H1 (cell line): Measurements from ENCODE around the gene CYP51A1. TPM values are rescaled to one million over a fixed set of nuclear protein-coding genes. Genes with fewer than 3 reads are reported as not detected.
"Not testable (repeated sequence)": the region's sequence is repeated elsewhere in the genome, so short reads cannot be mapped to it uniquely, and the experiment has no call there.

Experiments
- CTCF ChIA-PET: fragments of 300-600 bp; sonication (Branson Sonifier 250); formaldehyde crosslinking; loops from one replicate; lab custom pipeline; 2021; ENCODE audit not compliant: partially characterized antibody; lab: Charles Lee
- POLR2A ChIA-PET: fragments of 300-600 bp; sonication (Branson Sonifier 250); formaldehyde crosslinking; loops from one replicate; lab custom pipeline; 2021; ENCODE audit warnings: inconsistent platforms; ENCODE audit not compliant: partially characterized antibody; lab: Charles Lee
- DNase-seq, 2 experiments: peaks; one replicate each; pipeline versions ENCODE4 v3.0.0 to v3.0.0-alpha.2; 2010 to 2022; ENCODE audit warnings: low spot score in 2 of 2, low read depth in 1 of 2, mixed read lengths in 1 of 2
- FAIRE-seq: peaks from 2 replicates; lab custom pipeline; 2011; peaks lifted over from hg19 to GRCh38; lab: Jason Lieb, UNC
- H2AFZ ChIP-seq: 2 replicates; pipeline ENCODE4 v1.8.1; 2012; ENCODE audit warnings: low read length, inconsistent platforms
- H2AK5ac ChIP-seq: 2 replicates; pipeline ENCODE4 v1.6.1; 2013; ENCODE audit warnings: low read depth, low read length
- H2BK120ac ChIP-seq: replicated peaks from 2 replicates; pipeline ENCODE3; 2013; ENCODE audit warnings: low read depth, low read length, inconsistent platforms
- H2BK12ac ChIP-seq: 2 replicates; pipeline ENCODE4 v1.6.1; 2013; ENCODE audit warnings: low read depth, low read length
- H2BK15ac ChIP-seq: 2 replicates; pipeline ENCODE4 v1.6.1; 2013; ENCODE audit warnings: low read length
- H2BK20ac ChIP-seq: 2 replicates; pipeline ENCODE4 v1.6.1; 2013; ENCODE audit warnings: low read length
- H2BK5ac ChIP-seq: 2 replicates; pipeline ENCODE4 v1.6.1; 2013; ENCODE audit warnings: low read depth, low read length
- H3K14ac ChIP-seq: 2 replicates; pipeline ENCODE4 v1.6.1; 2013; ENCODE audit warnings: inconsistent platforms; ENCODE audit not compliant: insufficient read length
- H3K18ac ChIP-seq: 2 replicates; pipeline ENCODE4 v1.6.1; 2013; ENCODE audit warnings: low read length; ENCODE audit errors: extremely low read depth
- H3K23ac ChIP-seq: 2 replicates; pipeline ENCODE4 v1.6.1; 2013; ENCODE audit warnings: inconsistent platforms; ENCODE audit not compliant: insufficient read length
- H3K23me2 ChIP-seq: 2 replicates; pipeline ENCODE4 v1.6.1; 2013; ENCODE audit warnings: low read depth, low read length
- H3K27ac ChIP-seq: 2 replicates; pipeline ENCODE4 v1.6.1; 2011; ENCODE audit warnings: low read depth, low read length, inconsistent platforms
- H3K27me3 ChIP-seq, 4 experiments: replicated peaks in 1 of 4; 1 replicate in 1 of 4; 2 replicates in 3 of 4; pipeline versions ENCODE4 v1.6.1 to v1.8.1; 2011 to 2013; ENCODE audit warnings: low read length in 3 of 4, mild to moderate bottlenecking in 3 of 4, inconsistent platforms in 2 of 4, mixed read lengths in 2 of 4, moderate library complexity in 1 of 4; ENCODE audit not compliant: control insufficient read depth in 3 of 4, insufficient read depth in 3 of 4; ENCODE audit errors: extremely low read depth in 1 of 4
- H3K36me3 ChIP-seq, 4 experiments: 2 replicates each; pipeline versions ENCODE4 v1.6.1 to v1.8.1; 2011 to 2013; ENCODE audit warnings: mild to moderate bottlenecking in 4 of 4, low read length in 3 of 4, moderate library complexity in 2 of 4, control low read depth in 1 of 4, inconsistent platforms in 1 of 4; ENCODE audit not compliant: insufficient read depth in 4 of 4, control insufficient read depth in 2 of 4
- H3K4ac ChIP-seq: replicated peaks from 2 replicates; pipeline ENCODE3; 2013; ENCODE audit warnings: low read length, low read depth, mixed read lengths, inconsistent platforms; ENCODE audit not compliant: insufficient read length
- H3K4me1 ChIP-seq, 4 experiments: replicated peaks in 1 of 4; 1 replicate in 1 of 4; 2 replicates in 3 of 4; pipeline versions ENCODE4 v1.6.1 to v1.8.1; 2011 to 2013; ENCODE audit warnings: low read length in 3 of 4, inconsistent platforms in 2 of 4, mixed read lengths in 1 of 4; ENCODE audit not compliant: insufficient read depth in 4 of 4, control insufficient read depth in 3 of 4
- H3K4me2 ChIP-seq, 2 experiments: 2 replicates each; pipeline versions ENCODE4 v1.6.1 to v1.8.1; 2011 to 2013; ENCODE audit warnings: low read depth in 2 of 2, low read length in 2 of 2, control low read depth in 1 of 2, inconsistent platforms in 1 of 2, mild to moderate bottlenecking in 1 of 2; ENCODE audit not compliant: insufficient read depth in 1 of 2
- H3K4me3 ChIP-seq, 4 experiments: fragments of 200-600, 300-600 bp in 1 of 4; sonication (generic), shearing (Covaris generic), sonication (Bioruptor Twin) in 1 of 4; 2 replicates each; pipeline versions ENCODE4 v1.5.1 to v1.8.1; 2011 to 2016; ENCODE audit warnings: low read length in 4 of 4, low read depth in 3 of 4, control low read depth in 2 of 4, inconsistent platforms in 2 of 4, mild to moderate bottlenecking in 2 of 4, mixed read lengths in 1 of 4, moderate library complexity in 1 of 4; ENCODE audit not compliant: insufficient read depth in 2 of 4; ENCODE audit errors: extremely low read depth in 1 of 4
- H3K56ac ChIP-seq: replicated peaks from 2 replicates; pipeline ENCODE3; 2013; ENCODE audit warnings: low read depth, mild to moderate bottlenecking, mixed read lengths, low read length, inconsistent platforms; ENCODE audit not compliant: insufficient read length
- H3K79me1 ChIP-seq: 2 replicates; pipeline ENCODE4 v1.6.1; 2013; ENCODE audit warnings: low read depth, low read length, control low read depth
- H3K79me2 ChIP-seq, 2 experiments: 2 replicates each; pipeline versions ENCODE4 v1.6.1 to v1.8.1; 2012 to 2013; ENCODE audit warnings: low read length in 2 of 2, mild to moderate bottlenecking in 2 of 2, inconsistent platforms in 1 of 2; ENCODE audit not compliant: insufficient read depth in 2 of 2, control insufficient read depth in 1 of 2
- H3K9ac ChIP-seq, 4 experiments: replicated peaks in 1 of 4; 1 replicate in 1 of 4; 2 replicates in 3 of 4; pipeline versions ENCODE4 v1.6.1 to v1.8.1; 2011 to 2013; ENCODE audit warnings: low read depth in 3 of 4, low read length in 3 of 4, control low read depth in 2 of 4, mild to moderate bottlenecking in 2 of 4, moderate library complexity in 2 of 4, inconsistent platforms in 1 of 4; ENCODE audit errors: extremely low read depth in 1 of 4
- H3K9me3 ChIP-seq, 2 experiments: 2 replicates each; pipeline versions ENCODE4 v1.6.1 to v1.8.1; 2012 to 2013; ENCODE audit warnings: mild to moderate bottlenecking in 2 of 2, moderate library complexity in 2 of 2, control low read depth in 1 of 2, inconsistent platforms in 1 of 2, low read depth in 1 of 2, low read length in 1 of 2, mixed read lengths in 1 of 2; ENCODE audit not compliant: insufficient read depth in 2 of 2
- H4K20me1 ChIP-seq, 2 experiments: replicated peaks in 1 of 2; 2 replicates each; pipeline versions ENCODE3 to v1.8.1; 2011 to 2013; ENCODE audit warnings: inconsistent platforms in 2 of 2, low read length in 2 of 2, mild to moderate bottlenecking in 1 of 2; ENCODE audit not compliant: insufficient read depth in 2 of 2, control insufficient read depth in 1 of 2
- H4K5ac ChIP-seq: 2 replicates; pipeline ENCODE4 v1.6.1; 2013; ENCODE audit warnings: low read length, low read depth, mixed read lengths, inconsistent platforms; ENCODE audit not compliant: insufficient read length
- H4K8ac ChIP-seq: 2 replicates; pipeline ENCODE4 v1.8.0; 2013; ENCODE audit warnings: mild to moderate bottlenecking, moderate library complexity, low read length, inconsistent platforms; ENCODE audit not compliant: insufficient read depth; ENCODE audit errors: extremely low read depth
- H4K91ac ChIP-seq: replicated peaks from 2 replicates; pipeline ENCODE3; 2013; ENCODE audit warnings: low read length, mixed read lengths, inconsistent platforms; ENCODE audit not compliant: insufficient read length
- WGBS, 2 experiments: shearing (Covaris generic) in 1 of 2; methylation state at CpG; one replicate each; pipeline versions ENCODE4 v1.1.6 to v1.1.7; 2013 to 2015; ENCODE audit warnings: low lambda C conversion rate in 2 of 2, mixed read lengths in 2 of 2, inconsistent platforms in 1 of 2, low coverage in 1 of 2, missing lambda C conversion rate in 1 of 2; ENCODE audit not compliant: insufficient replicate concordance in 2 of 2, insufficient coverage in 1 of 2, insufficient read length in 1 of 2; ENCODE audit errors: extremely low coverage in 1 of 2, missing lambda C conversion rate in 1 of 2; 5-methylcytosine and 5-hydroxymethylcytosine counted together
- polyA plus RNA-seq, 7 experiments: library from polyadenylated mRNA; depleted of rRNA in 3 of 7; stranded (reverse) in 5 of 7; unstranded in 2 of 7; fragments of >200 nt in 5 of 7; fragments of 200-250 nt in 2 of 7; gene quantifications; 1 replicate in 5 of 7; 2 replicates in 1 of 7; 4 replicates in 1 of 7; pipeline versions ENCODE4 v1.2.1 to v1.2.3, GENCODE V29; 2011 to 2013; ENCODE audit warnings: missing spikeins in 2 of 7, mixed read lengths in 2 of 7
- total RNA-seq: library from RNA; stranded (reverse); fragmentation: NEBNext Ultra II Directional; extraction: Animal tissue kit (Norgen Biotek cat#: 25700); gene quantifications from 2 replicates; pipeline ENCODE4 v1.2.1, GENCODE V29; 2021

Gene CYP51A1
- total and polyA plus RNA-seq, 2 of the 8 experiments (the other 6 are each of a cell fraction or from before 2014, with no cell fraction given): 9.8 to 111 TPM

GRCh38 chr7:92102862-92103261 is 31.4 kb downstream of the CYP51A1 start:
- FAIRE-seq, H3K14ac ChIP-seq, H3K4me2 ChIP-seq, H3K9me3 ChIP-seq, DNase-seq, H3K23ac ChIP-seq, H2BK5ac ChIP-seq, H3K27ac ChIP-seq, H2BK12ac ChIP-seq, H3K79me1 ChIP-seq, H3K79me2 ChIP-seq, H3K27me3 ChIP-seq, H3K9ac ChIP-seq, H3K56ac ChIP-seq, H2BK15ac ChIP-seq, H4K20me1 ChIP-seq, H3K4me3 ChIP-seq, H2AFZ ChIP-seq, POLR2A ChIA-PET, H2BK120ac ChIP-seq, H3K23me2 ChIP-seq, H4K5ac ChIP-seq, H3K18ac ChIP-seq, H3K4ac ChIP-seq, H4K91ac ChIP-seq, H2BK20ac ChIP-seq, H2AK5ac ChIP-seq, H4K8ac ChIP-seq, H3K4me1 ChIP-seq, CTCF ChIA-PET: not testable (repeated sequence)
- 82% methylated on average over 5 of the region's 5 CpGs; no CpG with 5 or more reads in 1 of the 2 experiments for WGBS, 2 experiments
- H3K36me3 ChIP-seq: peaks cover 6 to 20% (median 12%) of the 10 kb centered on the region in 4 experiments; a peak in 6 of 8 replicates
